ENCODE data around the gene LMBRD1.

Gene LMBRD1

DNA sequence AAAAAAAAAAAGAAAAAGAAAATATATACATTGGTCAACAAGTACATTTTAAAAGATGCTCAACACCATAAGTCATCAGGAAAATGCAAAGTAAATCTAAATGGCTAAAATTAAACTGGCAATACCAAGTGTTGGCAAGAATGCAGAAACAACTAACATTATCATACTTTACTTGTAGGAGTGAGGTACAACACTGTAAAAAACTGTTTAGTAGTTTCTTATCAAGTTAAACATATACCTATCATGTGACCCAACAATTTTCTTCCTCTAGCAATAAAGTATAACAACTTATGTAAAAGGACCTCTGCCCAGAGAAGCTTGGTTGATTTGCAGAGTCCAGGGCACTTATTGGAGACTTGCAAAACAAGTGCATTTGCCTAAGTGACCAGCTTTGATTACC, 40.4 kb downstream of the LMBRD1 start:
- no peak for ATAC-seq
- TF ChIP-seq ZFP3 (CRISPR knock-in tag; IDR thresholded peaks at IDR 0.05), result no peak
- TF ChIP-seq BACH2 (CRISPR knock-in tag; IDR thresholded peaks at IDR 0.05; ENCODE audit: borderline replicate concordance), result no peak
- no peak for TF ChIP-seq ESRRG (CRISPR knock-in tag; IDR thresholded peaks at IDR 0.05)
- no peak for TF ChIP-seq CSDC2 (CRISPR knock-in tag; IDR thresholded peaks at IDR 0.05)
- TF ChIP-seq ZNF565 (CRISPR knock-in tag; conservative IDR thresholded peaks at IDR 0.05; ENCODE audit: low read depth), result no peak
- no peak for TF ChIP-seq RARB (CRISPR knock-in tag; IDR thresholded peaks at IDR 0.05)
- TF ChIP-seq, protein P1, sequence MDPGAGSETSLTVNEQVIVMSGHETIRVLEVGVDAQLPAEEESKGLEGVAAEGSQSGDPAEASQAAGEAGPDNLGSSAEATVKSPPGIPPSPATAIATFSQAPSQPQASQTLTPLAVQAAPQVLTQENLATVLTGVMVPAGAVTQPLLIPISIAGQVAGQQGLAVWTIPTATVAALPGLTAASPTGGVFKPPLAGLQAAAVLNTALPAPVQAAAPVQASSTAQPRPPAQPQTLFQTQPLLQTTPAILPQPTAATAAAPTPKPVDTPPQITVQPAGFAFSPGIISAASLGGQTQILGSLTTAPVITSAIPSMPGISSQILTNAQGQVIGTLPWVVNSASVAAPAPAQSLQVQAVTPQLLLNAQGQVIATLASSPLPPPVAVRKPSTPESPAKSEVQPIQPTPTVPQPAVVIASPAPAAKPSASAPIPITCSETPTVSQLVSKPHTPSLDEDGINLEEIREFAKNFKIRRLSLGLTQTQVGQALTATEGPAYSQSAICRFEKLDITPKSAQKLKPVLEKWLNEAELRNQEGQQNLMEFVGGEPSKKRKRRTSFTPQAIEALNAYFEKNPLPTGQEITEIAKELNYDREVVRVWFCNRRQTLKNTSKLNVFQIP (CRISPR knock-in tag; IDR thresholded peaks at IDR 0.05; ENCODE audit: borderline replicate concordance, low read depth), result no peak
- no peak for TF ChIP-seq PPARA (CRISPR knock-in tag; IDR thresholded peaks at IDR 0.05; ENCODE audit: borderline replicate concordance)
- TF ChIP-seq SNAI2 (CRISPR knock-in tag; IDR thresholded peaks at IDR 0.05), result no peak
- no peak for TF ChIP-seq ZNF8 (CRISPR knock-in tag; IDR thresholded peaks at IDR 0.05)
- TF ChIP-seq, protein P2, sequence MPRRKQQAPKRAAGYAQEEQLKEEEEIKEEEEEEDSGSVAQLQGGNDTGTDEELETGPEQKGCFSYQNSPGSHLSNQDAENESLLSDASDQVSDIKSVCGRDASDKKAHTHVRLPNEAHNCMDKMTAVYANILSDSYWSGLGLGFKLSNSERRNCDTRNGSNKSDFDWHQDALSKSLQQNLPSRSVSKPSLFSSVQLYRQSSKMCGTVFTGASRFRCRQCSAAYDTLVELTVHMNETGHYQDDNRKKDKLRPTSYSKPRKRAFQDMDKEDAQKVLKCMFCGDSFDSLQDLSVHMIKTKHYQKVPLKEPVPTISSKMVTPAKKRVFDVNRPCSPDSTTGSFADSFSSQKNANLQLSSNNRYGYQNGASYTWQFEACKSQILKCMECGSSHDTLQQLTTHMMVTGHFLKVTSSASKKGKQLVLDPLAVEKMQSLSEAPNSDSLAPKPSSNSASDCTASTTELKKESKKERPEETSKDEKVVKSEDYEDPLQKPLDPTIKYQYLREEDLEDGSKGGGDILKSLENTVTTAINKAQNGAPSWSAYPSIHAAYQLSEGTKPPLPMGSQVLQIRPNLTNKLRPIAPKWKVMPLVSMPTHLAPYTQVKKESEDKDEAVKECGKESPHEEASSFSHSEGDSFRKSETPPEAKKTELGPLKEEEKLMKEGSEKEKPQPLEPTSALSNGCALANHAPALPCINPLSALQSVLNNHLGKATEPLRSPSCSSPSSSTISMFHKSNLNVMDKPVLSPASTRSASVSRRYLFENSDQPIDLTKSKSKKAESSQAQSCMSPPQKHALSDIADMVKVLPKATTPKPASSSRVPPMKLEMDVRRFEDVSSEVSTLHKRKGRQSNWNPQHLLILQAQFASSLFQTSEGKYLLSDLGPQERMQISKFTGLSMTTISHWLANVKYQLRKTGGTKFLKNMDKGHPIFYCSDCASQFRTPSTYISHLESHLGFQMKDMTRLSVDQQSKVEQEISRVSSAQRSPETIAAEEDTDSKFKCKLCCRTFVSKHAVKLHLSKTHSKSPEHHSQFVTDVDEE (CRISPR knock-in tag; IDR thresholded peaks at IDR 0.05), result no peak
- no peak for TF ChIP-seq ISL1 (CRISPR knock-in tag; IDR thresholded peaks at IDR 0.05)
- no peak for TF ChIP-seq ZNF70 (CRISPR knock-in tag; IDR thresholded peaks at IDR 0.05)
- TF ChIP-seq ARNTL (CRISPR knock-in tag; IDR thresholded peaks at IDR 0.05; ENCODE audit: borderline replicate concordance, low read depth), result no peak
- TF ChIP-seq, protein P3, sequence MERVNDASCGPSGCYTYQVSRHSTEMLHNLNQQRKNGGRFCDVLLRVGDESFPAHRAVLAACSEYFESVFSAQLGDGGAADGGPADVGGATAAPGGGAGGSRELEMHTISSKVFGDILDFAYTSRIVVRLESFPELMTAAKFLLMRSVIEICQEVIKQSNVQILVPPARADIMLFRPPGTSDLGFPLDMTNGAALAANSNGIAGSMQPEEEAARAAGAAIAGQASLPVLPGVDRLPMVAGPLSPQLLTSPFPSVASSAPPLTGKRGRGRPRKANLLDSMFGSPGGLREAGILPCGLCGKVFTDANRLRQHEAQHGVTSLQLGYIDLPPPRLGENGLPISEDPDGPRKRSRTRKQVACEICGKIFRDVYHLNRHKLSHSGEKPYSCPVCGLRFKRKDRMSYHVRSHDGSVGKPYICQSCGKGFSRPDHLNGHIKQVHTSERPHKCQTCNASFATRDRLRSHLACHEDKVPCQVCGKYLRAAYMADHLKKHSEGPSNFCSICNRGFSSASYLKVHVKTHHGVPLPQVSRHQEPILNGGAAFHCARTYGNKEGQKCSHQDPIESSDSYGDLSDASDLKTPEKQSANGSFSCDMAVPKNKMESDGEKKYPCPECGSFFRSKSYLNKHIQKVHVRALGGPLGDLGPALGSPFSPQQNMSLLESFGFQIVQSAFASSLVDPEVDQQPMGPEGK (CRISPR knock-in tag; IDR thresholded peaks at IDR 0.05; ENCODE audit: borderline replicate concordance), result no peak
- TF ChIP-seq ZFP30 (CRISPR knock-in tag; IDR thresholded peaks at IDR 0.05), result no peak
- TF ChIP-seq, protein P4, sequence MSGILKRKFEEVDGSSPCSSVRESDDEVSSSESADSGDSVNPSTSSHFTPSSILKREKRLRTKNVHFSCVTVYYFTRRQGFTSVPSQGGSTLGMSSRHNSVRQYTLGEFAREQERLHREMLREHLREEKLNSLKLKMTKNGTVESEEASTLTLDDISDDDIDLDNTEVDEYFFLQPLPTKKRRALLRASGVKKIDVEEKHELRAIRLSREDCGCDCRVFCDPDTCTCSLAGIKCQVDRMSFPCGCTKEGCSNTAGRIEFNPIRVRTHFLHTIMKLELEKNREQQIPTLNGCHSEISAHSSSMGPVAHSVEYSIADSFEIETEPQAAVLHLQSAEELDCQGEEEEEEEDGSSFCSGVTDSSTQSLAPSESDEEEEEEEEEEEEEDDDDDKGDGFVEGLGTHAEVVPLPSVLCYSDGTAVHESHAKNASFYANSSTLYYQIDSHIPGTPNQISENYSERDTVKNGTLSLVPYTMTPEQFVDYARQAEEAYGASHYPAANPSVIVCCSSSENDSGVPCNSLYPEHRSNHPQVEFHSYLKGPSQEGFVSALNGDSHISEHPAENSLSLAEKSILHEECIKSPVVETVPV (CRISPR knock-in tag; IDR thresholded peaks at IDR 0.05), result no peak
- no peak for TF ChIP-seq TCF4 (CRISPR knock-in tag; IDR thresholded peaks at IDR 0.05; ENCODE audit: borderline replicate concordance)
- TF ChIP-seq ZC3H10 (CRISPR knock-in tag; IDR thresholded peaks at IDR 0.05), result no peak

DNA sequence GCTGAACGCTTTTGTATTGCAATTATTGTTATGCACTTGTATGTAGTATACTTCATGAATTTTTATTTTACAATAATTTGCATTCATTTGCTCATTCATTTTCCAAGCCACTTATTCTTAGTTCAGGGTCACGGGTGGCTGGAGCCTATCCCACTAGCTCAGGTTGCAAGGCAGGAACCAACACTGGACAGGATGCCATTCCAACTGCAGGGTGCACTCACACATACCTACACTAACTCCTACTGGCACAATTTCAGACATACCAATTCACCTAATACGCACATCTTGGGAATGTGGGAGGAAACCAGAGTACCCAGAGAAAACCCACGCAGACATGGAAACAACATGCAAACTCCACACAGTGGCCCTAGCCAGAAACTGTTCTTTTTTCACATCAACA, 61.8 kb downstream of the LMBRD1 start:
- TF ChIP-seq, protein P1 (CRISPR knock-in tag; IDR thresholded peaks at IDR 0.05; ENCODE audit: borderline replicate concordance, low read depth), result no peak
- no peak for TF ChIP-seq ZNF565 (CRISPR knock-in tag; conservative IDR thresholded peaks at IDR 0.05; ENCODE audit: low read depth)
- TF ChIP-seq GLIS3 (CRISPR knock-in tag; IDR thresholded peaks at IDR 0.05), result no peak
- TF ChIP-seq ISL1 (CRISPR knock-in tag; IDR thresholded peaks at IDR 0.05), result no peak
- no peak for TF ChIP-seq ZNF70 (CRISPR knock-in tag; IDR thresholded peaks at IDR 0.05)
- no peak for TF ChIP-seq TCF4 (CRISPR knock-in tag; IDR thresholded peaks at IDR 0.05; ENCODE audit: borderline replicate concordance)
- no peak for TF ChIP-seq ESRRG (CRISPR knock-in tag; IDR thresholded peaks at IDR 0.05)
- TF ChIP-seq, protein P3 (CRISPR knock-in tag; IDR thresholded peaks at IDR 0.05; ENCODE audit: borderline replicate concordance), result no peak
- TF ChIP-seq SNAI2 (CRISPR knock-in tag; IDR thresholded peaks at IDR 0.05), result no peak
- TF ChIP-seq PPARA (CRISPR knock-in tag; IDR thresholded peaks at IDR 0.05; ENCODE audit: borderline replicate concordance), result no peak
- TF ChIP-seq, protein P4 (CRISPR knock-in tag; IDR thresholded peaks at IDR 0.05), result no peak
- TF ChIP-seq RARB (CRISPR knock-in tag; IDR thresholded peaks at IDR 0.05), result no peak
- TF ChIP-seq ZFP3 (CRISPR knock-in tag; IDR thresholded peaks at IDR 0.05), result no peak
- no peak for TF ChIP-seq ARNTL (CRISPR knock-in tag; IDR thresholded peaks at IDR 0.05; ENCODE audit: borderline replicate concordance, low read depth)
- TF ChIP-seq ZFP30 (CRISPR knock-in tag; IDR thresholded peaks at IDR 0.05), result no peak
- no peak for TF ChIP-seq TOX (CRISPR knock-in tag; IDR thresholded peaks at IDR 0.05; ENCODE audit: borderline replicate concordance)
- no peak for TF ChIP-seq ZNF8 (CRISPR knock-in tag; IDR thresholded peaks at IDR 0.05)
- no peak for TF ChIP-seq ZC3H10 (CRISPR knock-in tag; IDR thresholded peaks at IDR 0.05)
- TF ChIP-seq CSDC2 (CRISPR knock-in tag; IDR thresholded peaks at IDR 0.05), result no peak
- ATAC-seq, result no peak

Data from SK-N-SH treated with all-trans-retinoic acid at 6 μM for 48 hours (cell line).